KMS-11 (cell line): ENCODE data around the gene MAP2K1.

Experiments used
- H2AFZ ChIP-seq: fragments of 200-600 bp; sonication (generic); 2 replicates; pipeline ENCODE4 v1.6.1; 2016; ENCODE audit warnings: antibody characterized with exemption, mixed run types, low read depth
- H3K27ac ChIP-seq: fragments of 200-600 bp; sonication (generic); 2 replicates; pipeline ENCODE4 v1.6.1; 2016; ENCODE audit warnings: mild to moderate bottlenecking, mixed run types
- H3K27me3 ChIP-seq: fragments of 200-600 bp; sonication (generic); 2 replicates; pipeline ENCODE4 v1.6.1; 2017; ENCODE audit warnings: mild to moderate bottlenecking, low read depth, mixed run types, moderate library complexity; ENCODE audit not compliant: insufficient read depth
- H3K36me3 ChIP-seq: fragments of 200-600 bp; sonication (generic); 2 replicates; pipeline ENCODE4 v1.6.1; 2017; ENCODE audit warnings: mild to moderate bottlenecking, mixed run types; ENCODE audit not compliant: insufficient read depth
- H3K4me1 ChIP-seq: fragments of 200-600 bp; sonication (generic); 2 replicates; pipeline ENCODE4 v1.6.1; 2016; ENCODE audit warnings: mild to moderate bottlenecking, low read depth, mixed run types; ENCODE audit not compliant: poor library complexity, severe bottlenecking
- H3K4me2 ChIP-seq: fragments of 200-600 bp; sonication (generic); 2 replicates; pipeline ENCODE4 v1.7.0; 2016; ENCODE audit warnings: mild to moderate bottlenecking, mixed run types
- H3K4me3 ChIP-seq: fragments of 200-600 bp; sonication (generic); IDR thresholded peaks from 2 replicates; pipeline ENCODE4 v1.6.1; 2017; ENCODE audit warnings: low read depth, low read length, mixed read lengths; ENCODE audit not compliant: insufficient read depth
- H3K79me2 ChIP-seq: fragments of 200-600 bp; sonication (generic); 2 replicates; pipeline ENCODE4 v1.6.1; 2016; ENCODE audit warnings: low read depth, mixed run types; ENCODE audit not compliant: insufficient read depth
- H3K9ac ChIP-seq: fragments of 200-600 bp; sonication (generic); 2 replicates; pipeline ENCODE4 v1.6.1; 2016; ENCODE audit warnings: mild to moderate bottlenecking, mixed run types
- H4K20me1 ChIP-seq: fragments of 200-600 bp; sonication (generic); 2 replicates; pipeline ENCODE4 v1.6.1; 2016; ENCODE audit warnings: mild to moderate bottlenecking, mixed run types; ENCODE audit not compliant: insufficient read depth
- TF ChIP-seq, protein P1 (sequence below): fragments of 200-600 bp; sonication (generic); conservative IDR thresholded peaks from 2 replicates; pipeline ENCODE4 v1.6.1; 2017; ENCODE audit warnings: low read depth, mild to moderate bottlenecking, antibody characterized with exemption, low read length, moderate library complexity, mixed read lengths

MAP2K1 gene

GRCh38 chr15:66424963-66425612 is 38.4 kb downstream of the MAP2K1 start:
- H3K4me2 ChIP-seq = no peak overlapping the region
- no peak overlapping the region for H3K27ac ChIP-seq
- peaks cover 11% of the 10 kb centered on the region; the same call in 1 of the 2 replicates for H3K79me2 ChIP-seq
- no peaks in the 10 kb centered on the region for H4K20me1 ChIP-seq
- H3K36me3 ChIP-seq = no peaks in the 10 kb centered on the region
- no peak overlapping the region for H2AFZ ChIP-seq
- no peak overlapping the region for H3K4me3 ChIP-seq
- TF ChIP-seq, protein P1, sequence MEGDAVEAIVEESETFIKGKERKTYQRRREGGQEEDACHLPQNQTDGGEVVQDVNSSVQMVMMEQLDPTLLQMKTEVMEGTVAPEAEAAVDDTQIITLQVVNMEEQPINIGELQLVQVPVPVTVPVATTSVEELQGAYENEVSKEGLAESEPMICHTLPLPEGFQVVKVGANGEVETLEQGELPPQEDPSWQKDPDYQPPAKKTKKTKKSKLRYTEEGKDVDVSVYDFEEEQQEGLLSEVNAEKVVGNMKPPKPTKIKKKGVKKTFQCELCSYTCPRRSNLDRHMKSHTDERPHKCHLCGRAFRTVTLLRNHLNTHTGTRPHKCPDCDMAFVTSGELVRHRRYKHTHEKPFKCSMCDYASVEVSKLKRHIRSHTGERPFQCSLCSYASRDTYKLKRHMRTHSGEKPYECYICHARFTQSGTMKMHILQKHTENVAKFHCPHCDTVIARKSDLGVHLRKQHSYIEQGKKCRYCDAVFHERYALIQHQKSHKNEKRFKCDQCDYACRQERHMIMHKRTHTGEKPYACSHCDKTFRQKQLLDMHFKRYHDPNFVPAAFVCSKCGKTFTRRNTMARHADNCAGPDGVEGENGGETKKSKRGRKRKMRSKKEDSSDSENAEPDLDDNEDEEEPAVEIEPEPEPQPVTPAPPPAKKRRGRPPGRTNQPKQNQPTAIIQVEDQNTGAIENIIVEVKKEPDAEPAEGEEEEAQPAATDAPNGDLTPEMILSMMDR = no peak
- no peaks in the 10 kb centered on the region for H3K27me3 ChIP-seq
- H3K4me1 ChIP-seq = no peaks in the 10 kb centered on the region
- H3K9ac ChIP-seq = no peak overlapping the region

GRCh38 chr15:66425837-66426236 is 39.1 kb downstream of the MAP2K1 start:
- H3K4me2 ChIP-seq = no peak overlapping the region
- H3K9ac ChIP-seq = no peak overlapping the region
- no peaks in the 10 kb centered on the region for H3K4me1 ChIP-seq
- TF ChIP-seq, protein P1 = no peak
- H3K27ac ChIP-seq = no peak overlapping the region
- no peak overlapping the region for H2AFZ ChIP-seq
- H3K4me3 ChIP-seq = no peak overlapping the region
- H3K27me3 ChIP-seq = no peaks in the 10 kb centered on the region
- H3K79me2 ChIP-seq = peaks cover 11% of the 10 kb centered on the region; the same call in 1 of the 2 replicates
- H4K20me1 ChIP-seq = no peaks in the 10 kb centered on the region
- no peaks in the 10 kb centered on the region for H3K36me3 ChIP-seq

DNA sequence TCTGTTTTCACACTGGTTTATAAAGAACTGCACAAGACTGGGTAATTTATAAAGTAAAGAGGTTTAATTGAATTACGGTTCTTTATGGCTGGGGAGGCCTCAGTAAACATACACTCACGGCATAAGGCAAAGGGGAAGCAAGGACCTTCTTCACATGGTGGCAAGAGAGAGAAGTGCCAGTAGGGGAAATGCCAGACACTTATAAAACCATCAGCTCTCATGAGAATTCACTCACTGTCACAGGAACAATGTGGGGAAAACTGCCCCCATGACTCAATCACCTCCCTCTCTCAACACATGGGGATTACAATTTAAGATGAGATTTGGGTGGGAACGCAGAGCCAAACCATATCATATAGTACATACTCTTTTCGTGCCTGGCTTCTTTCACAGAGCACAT is 42.4 kb downstream of the MAP2K1 start:
- H4K20me1 ChIP-seq = no peaks in the 10 kb centered on the region
- no peak overlapping the region for H3K4me2 ChIP-seq
- no peaks in the 10 kb centered on the region for H3K27me3 ChIP-seq
- no peak overlapping the region for H2AFZ ChIP-seq
- TF ChIP-seq, protein P1 = no peak
- no peaks in the 10 kb centered on the region for H3K36me3 ChIP-seq
- no peak overlapping the region for H3K4me3 ChIP-seq
- no peaks in the 10 kb centered on the region for H3K4me1 ChIP-seq
- no peak overlapping the region for H3K9ac ChIP-seq
- no peak overlapping the region for H3K27ac ChIP-seq
- H3K79me2 ChIP-seq = peaks cover 9% of the 10 kb centered on the region; the same call in 1 of the 2 replicates

DNA sequence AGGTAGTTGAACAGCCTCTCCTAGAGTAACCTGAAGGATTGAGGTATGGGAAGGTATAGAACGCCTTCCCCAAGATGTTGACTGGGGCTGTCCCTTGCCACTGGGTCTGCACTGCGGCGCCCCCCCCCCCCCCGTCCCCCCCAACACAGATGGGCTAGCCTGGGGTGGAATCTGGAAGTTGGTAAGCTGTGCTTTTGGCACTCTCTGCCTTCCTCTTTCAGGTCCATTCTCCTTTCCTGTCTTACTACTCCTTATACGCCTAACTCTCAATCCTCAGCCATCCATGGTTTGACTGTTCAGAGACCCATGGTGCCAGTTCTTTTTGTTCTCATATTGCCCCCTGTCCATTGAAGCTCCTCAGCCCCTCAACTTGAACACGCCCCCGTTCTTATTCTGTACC is 42.8 kb downstream of the MAP2K1 start:
- no peaks in the 10 kb centered on the region for H3K27me3 ChIP-seq
- no peak overlapping the region for H3K4me2 ChIP-seq
- H2AFZ ChIP-seq = no peak overlapping the region
- H4K20me1 ChIP-seq = no peaks in the 10 kb centered on the region
- H3K79me2 ChIP-seq = peaks cover 6% of the 10 kb centered on the region; the same call in 1 of the 2 replicates
- no peaks in the 10 kb centered on the region for H3K4me1 ChIP-seq
- TF ChIP-seq, protein P1 = no peak
- no peak overlapping the region for H3K9ac ChIP-seq
- no peak overlapping the region for H3K4me3 ChIP-seq
- H3K36me3 ChIP-seq = no peaks in the 10 kb centered on the region
- no peak overlapping the region for H3K27ac ChIP-seq
